ENCODE measurements around the gene TGFBR3L.

TGFBR3L gene

DNA sequence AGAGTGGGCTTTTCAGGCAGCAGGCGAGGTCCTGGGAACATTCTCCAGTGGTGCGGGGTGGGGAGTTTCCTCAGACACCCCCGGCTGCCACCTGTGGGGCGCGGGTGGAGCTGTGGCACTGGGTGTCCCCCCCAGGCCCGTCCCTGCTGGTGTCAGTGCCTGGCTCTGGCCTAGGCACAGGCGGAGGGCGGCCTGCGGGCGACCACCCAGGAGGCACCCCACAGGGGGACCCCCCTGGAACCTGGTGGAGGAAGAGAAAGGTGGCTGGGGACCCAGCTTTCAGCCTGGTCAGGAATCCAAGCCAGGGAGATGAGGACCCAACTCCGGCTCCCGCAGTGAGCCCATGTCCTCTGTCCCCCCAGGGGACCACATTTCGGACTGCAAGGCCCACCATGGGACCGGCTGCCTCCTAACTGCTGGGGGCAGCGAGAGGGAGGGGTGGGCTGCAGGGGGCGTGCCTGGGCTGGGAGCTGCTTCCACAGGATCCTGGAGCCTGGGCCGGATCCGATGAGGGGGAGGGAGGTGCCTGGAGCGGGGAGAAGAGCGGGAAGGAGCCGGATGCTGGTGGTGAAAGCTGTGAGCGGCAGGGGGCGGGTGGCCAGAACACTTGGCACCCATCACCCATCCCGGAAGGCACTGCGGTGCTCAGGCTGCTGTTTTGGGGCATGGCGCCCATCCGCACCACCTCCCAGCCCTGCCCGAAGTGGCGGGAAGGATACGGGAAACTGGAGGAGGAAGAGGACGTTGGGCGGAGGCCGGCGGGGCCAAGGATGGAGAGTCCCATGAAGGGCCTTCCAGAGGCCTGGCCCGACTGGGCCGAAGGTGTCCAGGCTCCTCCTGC, 16.8 kb downstream of the TGFBR3L start:
- TF ChIP-seq, protein P1, sequence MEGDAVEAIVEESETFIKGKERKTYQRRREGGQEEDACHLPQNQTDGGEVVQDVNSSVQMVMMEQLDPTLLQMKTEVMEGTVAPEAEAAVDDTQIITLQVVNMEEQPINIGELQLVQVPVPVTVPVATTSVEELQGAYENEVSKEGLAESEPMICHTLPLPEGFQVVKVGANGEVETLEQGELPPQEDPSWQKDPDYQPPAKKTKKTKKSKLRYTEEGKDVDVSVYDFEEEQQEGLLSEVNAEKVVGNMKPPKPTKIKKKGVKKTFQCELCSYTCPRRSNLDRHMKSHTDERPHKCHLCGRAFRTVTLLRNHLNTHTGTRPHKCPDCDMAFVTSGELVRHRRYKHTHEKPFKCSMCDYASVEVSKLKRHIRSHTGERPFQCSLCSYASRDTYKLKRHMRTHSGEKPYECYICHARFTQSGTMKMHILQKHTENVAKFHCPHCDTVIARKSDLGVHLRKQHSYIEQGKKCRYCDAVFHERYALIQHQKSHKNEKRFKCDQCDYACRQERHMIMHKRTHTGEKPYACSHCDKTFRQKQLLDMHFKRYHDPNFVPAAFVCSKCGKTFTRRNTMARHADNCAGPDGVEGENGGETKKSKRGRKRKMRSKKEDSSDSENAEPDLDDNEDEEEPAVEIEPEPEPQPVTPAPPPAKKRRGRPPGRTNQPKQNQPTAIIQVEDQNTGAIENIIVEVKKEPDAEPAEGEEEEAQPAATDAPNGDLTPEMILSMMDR (conservative IDR thresholded peaks at IDR 0.05; ENCODE audit: control insufficient read depth, insufficient read depth, low read depth, low read length) = no peak
- H3K4me3 ChIP-seq (ENCODE audit: control insufficient read depth, low read depth, low read length) = no peak overlapping the region

DNA sequence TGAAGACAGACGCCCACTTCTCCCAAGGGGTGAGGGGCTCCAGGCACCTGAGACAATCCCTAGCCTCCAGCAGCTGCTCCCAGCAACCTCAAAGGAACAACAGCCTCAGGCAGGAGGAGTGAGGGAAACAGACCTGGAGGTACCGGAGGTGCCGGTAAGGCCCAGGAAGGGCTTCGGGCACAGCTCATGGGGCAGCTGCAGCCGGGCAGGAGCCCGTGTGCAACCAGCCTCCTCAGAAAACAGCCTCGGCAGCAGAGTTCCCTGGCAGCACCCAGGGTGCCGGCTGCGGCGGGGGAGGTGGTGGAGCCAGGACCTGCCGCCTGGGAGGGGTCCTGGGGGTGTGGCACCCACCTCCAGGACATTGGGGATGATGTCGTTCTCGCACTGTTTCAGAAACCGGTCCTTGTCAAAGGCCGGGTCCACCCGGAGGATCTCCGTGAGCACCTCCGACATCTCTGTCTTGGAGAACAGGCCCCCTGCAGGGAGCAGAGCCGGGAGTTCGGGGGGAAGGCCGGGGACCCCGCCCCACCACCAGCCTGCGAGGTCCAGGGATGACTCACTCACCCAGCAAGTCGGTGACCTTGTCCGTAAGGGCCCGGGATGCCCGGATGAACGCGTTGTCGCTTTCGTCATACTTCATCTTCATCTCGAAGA, 17.8 kb downstream of the TGFBR3L start:
- no peak for DNase-seq (ENCODE audit: low read depth)
- TF ChIP-seq, protein P1 (conservative IDR thresholded peaks at IDR 0.05; ENCODE audit: control insufficient read depth, insufficient read depth, low read depth, low read length) = no peak
- H3K4me3 ChIP-seq (ENCODE audit: control insufficient read depth, low read depth, low read length) = no peak overlapping the region

More for the DNA sequence above, 16.8 kb downstream of the TGFBR3L start:
- DNase-seq (ENCODE audit: low read depth) = no peak

DNA sequence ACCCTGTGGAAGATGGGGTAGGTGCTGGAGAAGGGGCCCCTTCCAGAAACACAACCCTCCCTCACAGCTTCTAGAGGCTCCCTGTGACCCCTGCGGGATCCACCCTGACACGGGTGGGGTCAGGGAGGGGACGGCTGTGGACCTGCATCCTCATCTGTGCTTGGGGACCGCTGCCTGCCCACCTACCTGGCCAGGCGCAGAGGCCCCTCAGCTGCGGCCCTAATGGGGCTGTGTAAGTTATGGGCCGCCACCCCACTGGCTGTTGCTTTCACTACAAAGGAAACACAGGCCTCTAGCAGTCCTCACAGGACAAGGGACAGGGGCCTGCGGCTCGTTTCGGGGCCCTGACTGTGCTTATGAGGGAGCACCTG, 18.3 kb downstream of the TGFBR3L start:
- no peak overlapping the region for H3K4me3 ChIP-seq (ENCODE audit: control insufficient read depth, low read depth, low read length)
- TF ChIP-seq, protein P1 (conservative IDR thresholded peaks at IDR 0.05; ENCODE audit: control insufficient read depth, insufficient read depth, low read depth, low read length) = no peak
- no peak for DNase-seq (ENCODE audit: low read depth)

DNA sequence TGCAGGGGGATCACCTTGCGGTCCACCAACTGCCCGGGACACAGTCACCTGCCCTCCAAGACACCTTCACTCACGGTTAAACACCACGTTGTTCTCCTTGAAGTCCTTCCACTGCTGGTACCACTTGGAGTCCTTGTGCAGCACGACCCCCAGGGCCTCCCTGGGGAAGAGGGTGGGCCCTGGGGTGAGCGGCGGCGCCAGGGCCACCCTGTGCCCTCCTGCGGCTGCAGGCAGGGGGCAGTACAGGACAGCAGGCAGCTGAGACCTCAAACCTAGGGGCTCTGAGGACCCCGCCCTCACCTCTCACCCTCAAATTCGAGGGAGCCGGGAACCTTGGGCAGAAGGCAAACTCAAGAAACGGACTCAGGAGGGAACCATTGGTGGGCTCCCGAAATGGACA, 18.8 kb downstream of the TGFBR3L start:
- H3K4me3 ChIP-seq (ENCODE audit: control insufficient read depth, low read depth, low read length) = no peak overlapping the region
- TF ChIP-seq, protein P1 (conservative IDR thresholded peaks at IDR 0.05; ENCODE audit: control insufficient read depth, insufficient read depth, low read depth, low read length) = peak; percentile 25
- no peak for DNase-seq (ENCODE audit: low read depth)

DNA sequence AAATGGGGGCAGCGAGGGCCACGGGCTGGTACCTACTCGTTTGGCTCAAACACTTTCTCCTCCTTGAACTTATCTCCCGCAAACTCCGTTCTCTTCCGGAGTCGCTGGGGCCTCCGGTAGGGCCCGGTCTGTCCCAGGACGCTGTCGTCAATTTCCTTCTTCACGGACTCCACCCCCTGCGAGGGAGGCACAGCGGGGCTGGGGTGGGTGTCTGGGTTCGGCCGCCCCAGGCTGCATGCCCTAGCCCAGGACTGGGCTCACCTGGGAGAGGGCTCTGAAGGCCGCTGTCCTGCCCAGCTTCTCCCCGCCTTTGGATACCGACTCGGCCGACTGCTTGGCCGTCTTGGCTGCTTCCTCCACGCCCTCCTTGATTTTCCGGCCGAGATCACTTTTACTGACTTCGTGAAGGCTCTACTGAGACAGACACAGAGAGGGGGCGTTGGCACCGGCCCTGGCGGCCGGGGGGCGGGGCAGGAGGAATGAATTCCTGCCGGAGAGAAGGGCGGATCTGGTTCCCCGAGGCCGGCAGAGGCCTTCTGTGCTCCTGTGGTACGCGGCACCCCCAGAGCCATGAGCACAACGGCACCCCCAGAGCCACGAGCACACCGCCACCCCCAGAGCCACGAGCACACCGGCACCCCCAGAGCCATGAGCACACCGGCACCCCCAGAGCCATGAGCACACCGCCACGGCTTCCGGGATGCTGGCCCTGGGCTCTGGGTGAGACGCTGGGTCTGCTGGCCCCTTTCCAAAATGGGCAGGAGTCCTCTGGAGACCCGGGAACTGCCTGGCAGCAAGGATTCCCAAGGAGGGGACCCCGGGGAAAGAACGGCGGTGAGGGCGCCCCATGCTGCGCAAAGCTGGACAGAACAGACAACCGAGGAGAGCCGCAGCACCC, 19.4 kb downstream of the TGFBR3L start:
- no peak for DNase-seq (ENCODE audit: low read depth)
- TF ChIP-seq, protein P1 (conservative IDR thresholded peaks at IDR 0.05; ENCODE audit: control insufficient read depth, insufficient read depth, low read depth, low read length) = no peak
- no peak overlapping the region for H3K4me3 ChIP-seq (ENCODE audit: control insufficient read depth, low read depth, low read length)

DNA sequence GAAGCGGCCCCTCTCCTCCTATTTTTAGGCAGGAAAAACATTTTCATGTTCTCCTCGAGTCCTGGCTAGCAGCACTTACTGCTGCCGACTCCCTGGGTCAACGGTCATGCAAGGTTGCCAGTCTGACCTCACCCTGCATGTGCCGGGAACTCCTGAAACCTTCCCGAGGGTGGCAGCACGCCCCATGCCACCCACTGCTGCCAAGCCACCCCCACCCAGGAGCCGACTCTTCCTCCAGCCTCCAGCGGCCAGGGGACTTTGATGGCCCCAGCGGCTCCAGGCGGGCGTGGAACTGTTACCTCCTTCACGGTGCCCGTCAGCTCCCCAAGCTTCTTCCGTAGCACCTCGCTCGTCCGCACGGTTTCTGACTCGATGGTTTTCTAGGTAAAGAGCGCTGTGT, 20.1 kb downstream of the TGFBR3L start:
- TF ChIP-seq, protein P1 (conservative IDR thresholded peaks at IDR 0.05; ENCODE audit: control insufficient read depth, insufficient read depth, low read depth, low read length) = no peak
- DNase-seq (ENCODE audit: low read depth) = no peak
- H3K4me3 ChIP-seq (ENCODE audit: control insufficient read depth, low read depth, low read length) = no peak overlapping the region
